ENCODE data around the gene TSPEAR.

TSPEAR gene

GRCh38 chr21:44456214-44456914 is 255.0 kb downstream of the TSPEAR start:
- DNase-seq: no peak

GRCh38 chr21:44455524-44456213 is 255.7 kb downstream of the TSPEAR start:
- DNase-seq: no peak

- peak; percentile 82 for DNase-seq
These were observed 256.4 kb downstream of the TSPEAR start, which contains the start of gene LRRC3 for GRCh38 chr21:44454747-44455523. Gene LRRC3, plus strand, starts transcription at chr21:44455510. Its CDS starts 1,135 bp downstream, at chr21:44456645.

- DNase-seq: no peak
These were observed 257.3 kb downstream of the TSPEAR start for GRCh38 chr21:44454058-44454457.

GRCh38 chr21:44453120-44453519 is 258.3 kb downstream of the TSPEAR start:
- DNase-seq: no peak

GRCh38 chr21:44450999-44451398 is 260.4 kb downstream of the TSPEAR start:
- no peak for DNase-seq

GRCh38 chr21:44450402-44450801 is 261.0 kb downstream of the TSPEAR start:
- DNase-seq: no peak

GRCh38 chr21:44449473-44450363 is 261.7 kb downstream of the TSPEAR start:
- DNase-seq: no peak

- DNase-seq: no peak
These were observed 262.7 kb downstream of the TSPEAR start for GRCh38 chr21:44448651-44449131.

All from effector CD8-positive, alpha-beta T cell (primary cell).